GM12873 (cell line): ENCODE data around the gene ARHGEF4.

ENCODE experiments used
- TF ChIP-seq, protein P1 (sequence below): IDR thresholded peaks from 2 replicates; pipeline ENCODE4 v1.5.1; 2012; ENCODE audit warnings: low read depth, mild to moderate bottlenecking, moderate library complexity, low read length, control low read depth; ENCODE audit not compliant: insufficient read depth; ENCODE audit errors: missing control alignments

Gene ARHGEF4

GRCh38 chr2:130975729-130976128, 139.0 kb downstream of the ARHGEF4 start:
- TF ChIP-seq, protein P1, sequence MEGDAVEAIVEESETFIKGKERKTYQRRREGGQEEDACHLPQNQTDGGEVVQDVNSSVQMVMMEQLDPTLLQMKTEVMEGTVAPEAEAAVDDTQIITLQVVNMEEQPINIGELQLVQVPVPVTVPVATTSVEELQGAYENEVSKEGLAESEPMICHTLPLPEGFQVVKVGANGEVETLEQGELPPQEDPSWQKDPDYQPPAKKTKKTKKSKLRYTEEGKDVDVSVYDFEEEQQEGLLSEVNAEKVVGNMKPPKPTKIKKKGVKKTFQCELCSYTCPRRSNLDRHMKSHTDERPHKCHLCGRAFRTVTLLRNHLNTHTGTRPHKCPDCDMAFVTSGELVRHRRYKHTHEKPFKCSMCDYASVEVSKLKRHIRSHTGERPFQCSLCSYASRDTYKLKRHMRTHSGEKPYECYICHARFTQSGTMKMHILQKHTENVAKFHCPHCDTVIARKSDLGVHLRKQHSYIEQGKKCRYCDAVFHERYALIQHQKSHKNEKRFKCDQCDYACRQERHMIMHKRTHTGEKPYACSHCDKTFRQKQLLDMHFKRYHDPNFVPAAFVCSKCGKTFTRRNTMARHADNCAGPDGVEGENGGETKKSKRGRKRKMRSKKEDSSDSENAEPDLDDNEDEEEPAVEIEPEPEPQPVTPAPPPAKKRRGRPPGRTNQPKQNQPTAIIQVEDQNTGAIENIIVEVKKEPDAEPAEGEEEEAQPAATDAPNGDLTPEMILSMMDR, result no peak

GRCh38 chr2:130976591-130977237, 140.0 kb downstream of the ARHGEF4 start:
- TF ChIP-seq, protein P1, result no peak

DNA sequence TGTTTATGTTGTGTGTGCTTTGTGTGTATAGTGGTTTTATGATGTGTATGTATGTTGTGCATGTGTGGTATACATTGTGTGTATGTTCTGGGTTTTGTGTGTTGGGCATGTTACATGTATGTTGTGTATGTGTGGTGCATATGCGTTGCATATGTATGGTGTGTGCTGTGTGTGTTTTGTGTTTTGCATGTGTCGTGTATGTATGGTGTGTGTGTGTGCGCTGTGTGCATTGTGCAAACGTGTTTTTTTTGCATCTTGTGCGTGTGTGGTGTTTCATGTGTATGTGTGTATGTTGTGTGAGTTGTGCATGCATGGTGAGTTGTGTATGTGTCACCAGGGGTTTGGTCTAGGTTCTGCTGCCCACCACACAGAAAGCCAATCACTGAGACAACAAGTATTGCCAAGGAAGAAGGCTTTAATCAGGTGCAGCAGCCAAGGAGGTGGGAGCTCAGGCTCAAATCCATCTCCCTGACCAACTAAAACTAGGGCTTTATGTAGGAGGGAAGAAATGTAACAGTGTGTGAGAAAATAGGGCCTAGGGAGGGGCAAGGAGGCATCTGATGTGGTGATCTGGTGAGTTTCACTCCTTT, 140.8 kb downstream of the ARHGEF4 start:
- TF ChIP-seq, protein P1, result no peak

- TF ChIP-seq, protein P1, result no peak
Measured at GRCh38 chr2:130981667-130982066, 145.0 kb downstream of the ARHGEF4 start.

- TF ChIP-seq, protein P1, result no peak
Measured at GRCh38 chr2:130985206-130985780, 148.6 kb downstream of the ARHGEF4 start.

GRCh38 chr2:130985831-130986649, 149.3 kb downstream of the ARHGEF4 start:
- TF ChIP-seq, protein P1, result no peak
